HG02840 (cell line): Measurements from ENCODE around the gene LRMDA.

ENCODE experiments used
- ATAC-seq: cut with Tn5 transposase; IDR thresholded peaks from one replicate; pipeline ENCODE4 v1.9.1; 2021; ENCODE audit warnings: mild to moderate bottlenecking, moderate library complexity, moderate number of reproducible peaks; ENCODE audit not compliant: unreplicated experiment, low FRiP score

LRMDA gene

GRCh38 chr10:75685187-75685586 lies 253.8 kb downstream of the LRMDA start:
- ATAC-seq: no peak

- no peak for ATAC-seq
Measured at GRCh38 chr10:75688506-75689300, 257.3 kb downstream of the LRMDA start.

- ATAC-seq: no peak
Measured at GRCh38 chr10:75693489-75693888, 262.1 kb downstream of the LRMDA start.

- ATAC-seq: no peak
Measured at GRCh38 chr10:75694269-75694668, 262.8 kb downstream of the LRMDA start.

- no peak for ATAC-seq
Measured at GRCh38 chr10:75694790-75695189, 263.4 kb downstream of the LRMDA start.

- no peak for ATAC-seq
Measured at GRCh38 chr10:75695994-75696393, 264.6 kb downstream of the LRMDA start.

GRCh38 chr10:75696536-75696935 lies 265.1 kb downstream of the LRMDA start:
- ATAC-seq: no peak

- no peak for ATAC-seq
Measured at GRCh38 chr10:75703191-75703854, 271.9 kb downstream of the LRMDA start.

GRCh38 chr10:75705426-75705825 lies 274.0 kb downstream of the LRMDA start:
- no peak for ATAC-seq

- ATAC-seq: no peak
Measured at GRCh38 chr10:75707080-75707840, 275.8 kb downstream of the LRMDA start.

- no peak for ATAC-seq
Measured at GRCh38 chr10:75708060-75708459, 276.6 kb downstream of the LRMDA start.

GRCh38 chr10:75709245-75709644 lies 277.8 kb downstream of the LRMDA start:
- no peak for ATAC-seq

- no peak for ATAC-seq
Measured at GRCh38 chr10:75709811-75710210, 278.4 kb downstream of the LRMDA start.

GRCh38 chr10:75712242-75712880 lies 280.9 kb downstream of the LRMDA start:
- ATAC-seq: no peak

GRCh38 chr10:75716506-75716905 lies 285.1 kb downstream of the LRMDA start:
- no peak for ATAC-seq

- ATAC-seq: no peak
Measured at GRCh38 chr10:75717126-75717916, 285.9 kb downstream of the LRMDA start.

GRCh38 chr10:75718991-75719390 lies 287.6 kb downstream of the LRMDA start:
- no peak for ATAC-seq

- ATAC-seq: no peak
Measured at GRCh38 chr10:75720157-75720556, 288.7 kb downstream of the LRMDA start.

GRCh38 chr10:75722020-75722419 lies 290.6 kb downstream of the LRMDA start:
- no peak for ATAC-seq

- no peak for ATAC-seq
Measured at GRCh38 chr10:75722609-75723008, 291.2 kb downstream of the LRMDA start.
